GM23248 (cell line): Measurements from ENCODE around the gene FOXB1. TPM values are rescaled to one million over a fixed set of nuclear protein-coding genes. Genes with fewer than 3 reads are reported as not detected.

Experiments
- DNase-seq: peaks from one replicate; pipeline ENCODE4 v3.0.0-alpha.2; 2015
- H2AFZ ChIP-seq: fragments of 200-600 bp; sonication (generic); 2 replicates; pipeline ENCODE4 v1.6.1; 2016; ENCODE audit warnings: antibody characterized with exemption
- H3F3A ChIP-seq: fragments of 200-600 bp; sonication (generic); 2 replicates; pipeline ENCODE4 v1.6.1; 2016; ENCODE audit warnings: mild to moderate bottlenecking, antibody characterized with exemption, mixed run types; ENCODE audit not compliant: insufficient read depth
- H3K27ac ChIP-seq: fragments of 200-600 bp; sonication (generic); 2 replicates; pipeline ENCODE4 v1.5.1; 2016; ENCODE audit warnings: mild to moderate bottlenecking
- H3K27me3 ChIP-seq: fragments of 200-600 bp; sonication (generic); replicated peaks from 2 replicates; pipeline ENCODE4 v1.6.1; 2016; ENCODE audit warnings: mild to moderate bottlenecking; ENCODE audit not compliant: insufficient read depth
- H3K36me3 ChIP-seq: fragments of 200-600 bp; sonication (generic); 2 replicates; pipeline ENCODE4 v1.6.1; 2016; ENCODE audit warnings: low read depth, mild to moderate bottlenecking
- H3K4me1 ChIP-seq: fragments of 200-600 bp; sonication (generic); 2 replicates; pipeline ENCODE4 v1.6.1; 2016; ENCODE audit warnings: mild to moderate bottlenecking; ENCODE audit not compliant: insufficient read depth
- H3K4me2 ChIP-seq: fragments of 200-600 bp; sonication (generic); one replicate; pipeline ENCODE4 v1.6.1; 2016; ENCODE audit warnings: mild to moderate bottlenecking; ENCODE audit not compliant: unreplicated experiment
- H3K4me3 ChIP-seq: fragments of 200-600 bp; sonication (generic); 2 replicates; pipeline ENCODE4 v1.5.1; 2016; ENCODE audit warnings: mild to moderate bottlenecking
- H3K79me2 ChIP-seq: fragments of 200-600 bp; sonication (generic); 2 replicates; pipeline ENCODE4 v1.6.1; 2016; ENCODE audit warnings: mild to moderate bottlenecking; ENCODE audit not compliant: insufficient read depth
- H3K9ac ChIP-seq: fragments of 200-600 bp; sonication (generic); 2 replicates; pipeline ENCODE4 v1.6.1; 2016; ENCODE audit warnings: mild to moderate bottlenecking
- H3K9me2 ChIP-seq: fragments of 200-600 bp; sonication (generic); 2 replicates; pipeline ENCODE4 v1.6.1; 2016; ENCODE audit warnings: mixed run types, mild to moderate bottlenecking, moderate library complexity; ENCODE audit not compliant: insufficient read depth
- H3K9me3 ChIP-seq: fragments of 200-600 bp; sonication (generic); one replicate; pipeline ENCODE4 v1.6.1; 2017; ENCODE audit warnings: low read depth
- H4K20me1 ChIP-seq: fragments of 200-600 bp; sonication (generic); 2 replicates; pipeline ENCODE4 v1.6.0; 2016; ENCODE audit not compliant: insufficient read depth
- EZH2 ChIP-seq: fragments of 200-600 bp; sonication (generic); IDR thresholded peaks from 2 replicates; pipeline ENCODE4 v1.6.1; 2018; ENCODE audit warnings: antibody characterized with exemption, mild to moderate bottlenecking; ENCODE audit not compliant: insufficient read depth, poor library complexity, severe bottlenecking
- EZH2phosphoT487 ChIP-seq: fragments of 200-600 bp; sonication (generic); IDR thresholded peaks from 2 replicates; pipeline ENCODE4 v1.6.1; 2018; ENCODE audit warnings: antibody characterized with exemption, moderate library complexity, mild to moderate bottlenecking, low read depth; ENCODE audit not compliant: insufficient read depth
- WGBS, 2 experiments: methylation state at CpG; one replicate each; pipeline ENCODE4 v1.1.6; 2015 to 2017; ENCODE audit warnings: low lambda C conversion rate in 2 of 2, low coverage in 1 of 2; ENCODE audit errors: missing lambda C conversion rate in 2 of 2; 5-methylcytosine and 5-hydroxymethylcytosine counted together
- in situ Hi-C: fragments of 300-500 bp; cut with MboI; formaldehyde crosslinking; loops from 2 replicates; pipeline ENCODE4 v1.15.0; 2020
- polyA plus RNA-seq: library from polyadenylated mRNA; unstranded; fragments of >200 nt; fragmentation: Nextera tagmentation; extraction: Ambion mirVana; gene quantifications from 2 replicates; pipeline ENCODE4 v1.2.1, GENCODE V29; 2016
- total RNA-seq: library from RNA; depleted of rRNA; stranded (reverse); fragments of >200 nt; shearing (Covaris generic); gene quantifications from 2 replicates; pipeline ENCODE4 v1.2.3, GENCODE V29; 2014

The FOXB1 gene
- total and polyA plus RNA-seq, 2 experiments from 2014 or later = not detected

DNA sequence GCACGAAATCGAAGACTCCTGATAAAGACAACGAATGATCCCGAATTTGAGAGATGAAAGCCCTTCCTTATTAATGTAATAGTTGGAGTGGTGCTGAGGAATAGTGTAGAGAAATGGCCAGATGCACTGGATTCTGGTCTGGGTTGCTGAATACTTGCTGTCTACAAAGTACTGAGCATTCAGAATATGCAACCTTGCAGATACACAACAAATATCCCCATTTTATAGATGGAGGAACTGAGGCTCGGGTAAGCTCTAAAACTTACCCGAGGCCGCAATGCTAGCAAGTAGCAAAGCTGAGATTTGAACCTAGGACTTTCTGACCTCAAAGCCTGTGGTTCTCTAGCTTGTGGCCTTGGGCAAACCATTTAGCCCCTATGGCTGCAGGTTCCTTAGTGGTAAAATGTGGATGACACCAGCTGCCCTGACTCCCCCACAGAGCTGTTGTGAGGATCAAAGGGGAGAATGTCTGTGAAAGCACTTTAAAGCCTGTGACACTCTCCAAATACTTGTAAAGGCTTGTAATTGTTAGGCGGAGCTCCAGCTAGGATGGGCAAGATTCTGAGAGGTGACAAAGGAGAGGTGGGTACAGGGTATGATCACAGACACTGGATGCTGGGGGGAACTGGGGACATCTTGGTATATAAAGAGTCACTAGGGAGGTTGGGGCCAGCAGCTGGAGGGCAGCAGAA is 39.8 kb downstream of the FOXB1 start:
- in situ Hi-C loops = no loop called here
- Histone ChIP-seq H3K9me3 (no peaks in the 10 kb centered on the region), H3K79me2 (no peaks in the 10 kb centered on the region), H3K4me2 (no peak overlapping the region), H3K4me1 (no peaks in the 10 kb centered on the region), H4K20me1 (no peaks in the 10 kb centered on the region), H3K9me2 (no peaks in the 10 kb centered on the region; the same call in 1 of the 2 replicates), H3K36me3 (no peaks in the 10 kb centered on the region), H3K27ac (no peak overlapping the region), H3K9ac (no peak overlapping the region), H3F3A (no peaks in the 10 kb centered on the region), H3K27me3 (peaks cover 25% of the 10 kb centered on the region), H3K4me3 (no peak overlapping the region), H2AFZ (no peak overlapping the region)
- no peak for DNase-seq
- TF ChIP-seq EZH2phosphoT487 = no peak
- TF ChIP-seq EZH2 = no peak
- 66 to 68% methylated on average over 8 of the region's 8 CpGs for WGBS, 2 experiments

DNA sequence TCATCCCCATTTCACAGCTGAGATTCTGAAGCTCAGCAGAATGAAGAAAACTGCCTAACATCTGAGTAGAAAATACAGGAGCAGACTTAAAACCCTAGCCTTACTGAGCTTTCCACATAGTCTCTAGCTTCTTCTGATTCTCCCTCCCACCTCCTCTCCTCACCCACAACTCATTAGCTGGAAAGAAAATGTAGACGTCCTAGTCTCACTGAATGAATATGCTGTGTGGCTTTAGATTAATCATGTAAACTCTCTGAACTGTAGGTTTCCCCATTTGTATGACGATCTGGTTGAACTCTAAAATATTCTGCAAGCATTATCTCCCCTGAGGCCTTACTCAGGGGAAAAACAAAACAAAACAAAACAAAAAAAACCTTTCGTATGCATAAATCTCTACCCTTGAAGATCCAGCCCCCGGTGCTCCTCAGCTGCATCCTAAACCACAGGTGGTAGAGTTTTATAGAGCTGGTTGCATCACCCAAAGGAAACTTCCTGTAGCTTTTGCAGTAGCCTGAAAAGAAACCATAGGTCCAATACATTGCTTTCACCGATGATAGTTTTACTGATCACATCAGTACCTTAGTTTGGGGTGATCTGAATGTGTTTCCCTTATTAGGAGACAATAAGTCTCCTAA is 40.6 kb downstream of the FOXB1 start:
- Histone ChIP-seq H3K27ac (no peak overlapping the region), H3K79me2 (no peaks in the 10 kb centered on the region), H4K20me1 (no peaks in the 10 kb centered on the region), H3K4me1 (no peaks in the 10 kb centered on the region), H3K9me3 (peaks cover 1% of the 10 kb centered on the region), H3K4me3 (no peak overlapping the region), H3K9ac (no peak overlapping the region), H3K9me2 (no peaks in the 10 kb centered on the region; the same call in 1 of the 2 replicates), H3F3A (no peaks in the 10 kb centered on the region), H2AFZ (no peak overlapping the region), H3K27me3 (peaks cover 22% of the 10 kb centered on the region), H3K36me3 (no peaks in the 10 kb centered on the region), H3K4me2 (no peak overlapping the region)
- TF ChIP-seq EZH2 (no peak), EZH2phosphoT487 (no peak)
- 55 to 57% methylated on average over 5 of the region's 5 CpGs for WGBS, 2 experiments
- DNase-seq = no peak
- in situ Hi-C loops = no loop called here

DNA sequence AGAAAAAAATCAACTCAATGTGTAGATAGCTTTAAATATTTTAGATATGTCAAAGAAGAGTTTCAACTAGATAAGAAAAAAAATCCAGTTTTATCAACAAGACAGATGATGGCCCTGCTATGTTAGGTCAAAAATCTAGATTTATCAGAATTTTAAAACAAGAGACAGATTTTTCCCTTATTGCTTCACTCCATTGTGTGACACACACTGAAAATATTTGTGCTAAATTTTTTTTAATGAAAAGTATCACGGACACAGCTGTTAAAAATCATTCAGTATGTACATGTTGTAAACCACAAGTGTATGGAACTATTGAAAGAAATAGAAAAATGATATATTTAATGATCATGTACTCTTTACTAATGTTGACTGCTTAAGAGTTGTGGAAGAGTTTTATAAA is 43.6 kb downstream of the FOXB1 start:
- H3K27ac ChIP-seq = no peak overlapping the region
- no peaks in the 10 kb centered on the region for H3K4me1 ChIP-seq
- H3K9me3 ChIP-seq = peaks cover 6% of the 10 kb centered on the region
- TF ChIP-seq EZH2phosphoT487 = no peak
- H2AFZ ChIP-seq = no peak overlapping the region
- no peaks in the 10 kb centered on the region for H3K79me2 ChIP-seq
- no peak overlapping the region for H3K4me3 ChIP-seq
- 4 to 9% methylated on average over 1 of the region's 1 CpG for WGBS, 2 experiments
- in situ Hi-C loops = no loop called here
- no peaks in the 10 kb centered on the region; the same call in 1 of the 2 replicates for H3K9me2 ChIP-seq
- H3K36me3 ChIP-seq = no peaks in the 10 kb centered on the region
- H4K20me1 ChIP-seq = no peaks in the 10 kb centered on the region
- peak; percentile 27 for DNase-seq
- H3F3A ChIP-seq = no peaks in the 10 kb centered on the region
- no peaks in the 10 kb centered on the region; the same call in 1 of the 2 replicates for H3K27me3 ChIP-seq
- no peak overlapping the region for H3K9ac ChIP-seq
- H3K4me2 ChIP-seq = no peak overlapping the region

DNA sequence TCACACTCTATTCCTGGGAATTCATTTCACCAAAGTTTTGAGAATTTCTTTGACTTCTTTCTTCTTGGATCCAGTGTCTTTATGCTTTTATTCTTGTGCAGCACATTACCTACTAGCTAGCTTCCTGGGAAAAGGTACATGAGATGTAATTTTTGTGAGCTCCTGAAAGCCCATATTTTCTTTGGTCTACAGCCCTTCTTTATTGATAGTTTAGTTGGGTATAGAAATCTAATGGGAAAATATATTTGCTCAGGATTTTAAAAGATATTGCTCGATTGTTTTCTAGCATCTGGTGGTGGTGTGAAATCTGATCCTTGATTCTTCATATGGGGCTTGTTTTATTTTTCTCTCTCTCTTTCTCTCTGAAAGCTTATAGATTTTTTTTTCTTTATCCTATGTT is 45.8 kb downstream of the FOXB1 start:
- Histone ChIP-seq H2AFZ (no peak overlapping the region), H3F3A (no peaks in the 10 kb centered on the region), H3K79me2 (no peaks in the 10 kb centered on the region), H3K4me1 (no peaks in the 10 kb centered on the region), H3K4me2 (no peak overlapping the region), H4K20me1 (no peaks in the 10 kb centered on the region), H3K9ac (no peak overlapping the region), H3K27me3 (peaks cover 7% of the 10 kb centered on the region), H3K36me3 (no peaks in the 10 kb centered on the region), H3K9me2 (no peaks in the 10 kb centered on the region; the same call in 1 of the 2 replicates), H3K4me3 (no peak overlapping the region), H3K9me3 (peaks cover 6% of the 10 kb centered on the region), H3K27ac (no peak overlapping the region)
- DNase-seq = no peak
- WGBS, 2 experiments = 67 to 68% methylated on average over 1 of the region's 1 CpG
- TF ChIP-seq EZH2 = no peak
- TF ChIP-seq EZH2phosphoT487 = no peak
- in situ Hi-C loops = no loop called here
